Measurements from ENCODE around the gene ATL2. TPM values are rescaled to one million over a fixed set of nuclear protein-coding genes. Genes with fewer than 3 reads are reported as not detected.

ATL2 gene
- total RNA-seq, 1 donor from 2014 or later: 45.8 TPM

DNA sequence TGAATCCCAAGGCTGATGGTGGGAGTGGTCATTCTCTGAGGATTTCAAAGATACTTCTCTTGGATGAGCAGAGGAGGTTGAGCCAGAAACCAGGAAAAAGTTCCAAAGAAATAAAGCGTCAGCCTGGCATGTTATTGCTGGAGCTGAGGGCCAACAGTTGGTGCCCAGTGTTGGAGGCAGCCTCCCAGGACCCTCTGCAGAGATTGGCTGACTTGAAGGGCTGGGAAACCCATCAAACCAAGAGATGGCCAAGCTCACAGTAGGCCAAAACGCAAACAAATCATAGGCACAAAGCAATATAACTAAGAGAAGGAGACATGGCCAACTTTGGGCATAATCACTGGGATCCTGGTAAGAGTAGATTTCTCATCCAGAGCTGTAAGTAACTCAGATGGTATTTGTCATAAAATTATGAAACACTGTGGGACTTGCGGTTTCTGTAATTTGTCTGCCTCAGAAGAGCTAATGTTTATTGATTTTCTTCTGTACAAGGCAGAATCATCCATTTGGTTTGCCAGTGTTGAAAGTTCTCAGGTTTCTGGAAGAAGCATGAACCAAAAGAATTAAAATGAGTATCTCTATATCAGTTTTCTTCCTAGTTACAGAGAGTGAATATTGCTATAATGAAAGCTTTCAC lies 108.3 kb downstream of the ATL2 start:
- DNase-seq (ENCODE audit: extremely low spot score, unreplicated experiment): no peak
- Mint-ChIP-seq H3K27me3 (ENCODE audit: unreplicated experiment) (no peaks in the 10 kb centered on the region), H3K4me3 (ENCODE audit: unreplicated experiment) (no peak overlapping the region), H3K9me3 (ENCODE audit: unreplicated experiment) (no peaks in the 10 kb centered on the region), H3K4me1 (ENCODE audit: unreplicated experiment) (peaks cover 10% of the 10 kb centered on the region), H3K36me3 (ENCODE audit: unreplicated experiment) (peaks cover 1% of the 10 kb centered on the region), H3K27ac (ENCODE audit: unreplicated experiment) (no peak overlapping the region)
- TF ChIP-seq, protein P1, sequence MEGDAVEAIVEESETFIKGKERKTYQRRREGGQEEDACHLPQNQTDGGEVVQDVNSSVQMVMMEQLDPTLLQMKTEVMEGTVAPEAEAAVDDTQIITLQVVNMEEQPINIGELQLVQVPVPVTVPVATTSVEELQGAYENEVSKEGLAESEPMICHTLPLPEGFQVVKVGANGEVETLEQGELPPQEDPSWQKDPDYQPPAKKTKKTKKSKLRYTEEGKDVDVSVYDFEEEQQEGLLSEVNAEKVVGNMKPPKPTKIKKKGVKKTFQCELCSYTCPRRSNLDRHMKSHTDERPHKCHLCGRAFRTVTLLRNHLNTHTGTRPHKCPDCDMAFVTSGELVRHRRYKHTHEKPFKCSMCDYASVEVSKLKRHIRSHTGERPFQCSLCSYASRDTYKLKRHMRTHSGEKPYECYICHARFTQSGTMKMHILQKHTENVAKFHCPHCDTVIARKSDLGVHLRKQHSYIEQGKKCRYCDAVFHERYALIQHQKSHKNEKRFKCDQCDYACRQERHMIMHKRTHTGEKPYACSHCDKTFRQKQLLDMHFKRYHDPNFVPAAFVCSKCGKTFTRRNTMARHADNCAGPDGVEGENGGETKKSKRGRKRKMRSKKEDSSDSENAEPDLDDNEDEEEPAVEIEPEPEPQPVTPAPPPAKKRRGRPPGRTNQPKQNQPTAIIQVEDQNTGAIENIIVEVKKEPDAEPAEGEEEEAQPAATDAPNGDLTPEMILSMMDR (IDR thresholded peaks at IDR 0.05): no peak

DNA sequence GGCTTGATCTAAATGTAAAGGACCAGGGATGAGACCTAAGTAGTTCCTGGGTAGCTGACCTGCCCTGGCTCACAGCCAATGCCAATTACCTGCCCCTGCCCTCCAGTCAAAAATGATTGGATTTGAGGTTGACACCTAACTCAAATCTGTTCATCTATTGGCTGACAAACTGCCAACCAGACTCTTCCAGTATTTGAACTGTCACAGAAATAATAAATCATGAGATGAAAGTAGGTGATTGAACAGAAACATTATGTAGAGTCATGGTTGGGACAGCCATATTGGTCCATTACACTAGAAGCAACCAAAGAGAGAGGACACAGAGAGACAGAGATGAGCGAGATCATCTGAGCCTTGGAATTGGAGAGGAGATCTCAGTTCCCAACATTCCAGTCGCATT lies 109.1 kb downstream of the ATL2 start:
- Mint-ChIP-seq H3K9me3 (ENCODE audit: unreplicated experiment) (no peaks in the 10 kb centered on the region), H3K27me3 (ENCODE audit: unreplicated experiment) (no peaks in the 10 kb centered on the region)

DNA sequence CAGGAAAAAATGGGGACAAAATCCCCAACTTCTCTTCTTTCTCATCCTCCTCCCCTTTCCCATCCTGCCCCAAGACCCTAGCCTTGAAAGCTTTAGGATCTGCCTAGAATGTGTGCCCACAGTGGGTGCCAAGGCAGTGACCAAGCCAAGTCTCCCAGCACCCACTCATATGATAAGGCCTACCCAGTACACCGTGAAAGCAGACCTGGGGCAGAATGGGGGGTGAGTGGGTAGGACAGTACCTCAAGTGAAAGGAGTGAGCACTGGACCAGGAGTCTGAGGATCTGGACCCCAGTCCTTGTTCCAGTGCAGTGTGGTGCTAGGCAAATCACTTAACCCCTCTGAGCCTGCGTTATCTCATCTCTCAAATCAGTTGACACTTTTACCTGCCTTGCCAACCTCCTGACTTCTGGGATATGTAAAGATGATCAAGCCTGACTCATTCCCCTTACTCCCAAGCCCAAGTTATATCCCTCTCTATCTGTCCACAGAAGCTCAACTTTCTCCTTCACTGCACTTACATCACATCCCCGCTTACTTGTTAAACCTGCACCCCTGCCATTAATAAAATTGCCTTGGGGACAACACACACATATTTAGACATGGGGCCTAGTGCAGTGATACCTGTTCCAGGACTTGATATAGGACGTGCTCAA lies 109.7 kb downstream of the ATL2 start:
- no peak for DNase-seq (ENCODE audit: extremely low spot score, unreplicated experiment)
- TF ChIP-seq, protein P1 (IDR thresholded peaks at IDR 0.05): no peak
- Mint-ChIP-seq H3K4me1 (ENCODE audit: unreplicated experiment) (peaks cover 7% of the 10 kb centered on the region), H3K27ac (ENCODE audit: unreplicated experiment) (no peak overlapping the region), H3K9me3 (ENCODE audit: unreplicated experiment) (no peaks in the 10 kb centered on the region), H3K36me3 (ENCODE audit: unreplicated experiment) (peaks cover 4% of the 10 kb centered on the region), H3K27me3 (ENCODE audit: unreplicated experiment) (no peaks in the 10 kb centered on the region), H3K4me3 (ENCODE audit: unreplicated experiment) (no peak overlapping the region)

More for the DNA sequence above, 109.1 kb downstream of the ATL2 start:
- peaks cover 4% of the 10 kb centered on the region for H3K36me3 Mint-ChIP-seq (ENCODE audit: unreplicated experiment)
- TF ChIP-seq, protein P1 (IDR thresholded peaks at IDR 0.05): no peak
- no peak for DNase-seq (ENCODE audit: extremely low spot score, unreplicated experiment)
- no peak overlapping the region for H3K27ac Mint-ChIP-seq (ENCODE audit: unreplicated experiment)
- no peak overlapping the region for H3K4me3 Mint-ChIP-seq (ENCODE audit: unreplicated experiment)
- H3K4me1 Mint-ChIP-seq (ENCODE audit: unreplicated experiment): peaks cover 7% of the 10 kb centered on the region

DNA sequence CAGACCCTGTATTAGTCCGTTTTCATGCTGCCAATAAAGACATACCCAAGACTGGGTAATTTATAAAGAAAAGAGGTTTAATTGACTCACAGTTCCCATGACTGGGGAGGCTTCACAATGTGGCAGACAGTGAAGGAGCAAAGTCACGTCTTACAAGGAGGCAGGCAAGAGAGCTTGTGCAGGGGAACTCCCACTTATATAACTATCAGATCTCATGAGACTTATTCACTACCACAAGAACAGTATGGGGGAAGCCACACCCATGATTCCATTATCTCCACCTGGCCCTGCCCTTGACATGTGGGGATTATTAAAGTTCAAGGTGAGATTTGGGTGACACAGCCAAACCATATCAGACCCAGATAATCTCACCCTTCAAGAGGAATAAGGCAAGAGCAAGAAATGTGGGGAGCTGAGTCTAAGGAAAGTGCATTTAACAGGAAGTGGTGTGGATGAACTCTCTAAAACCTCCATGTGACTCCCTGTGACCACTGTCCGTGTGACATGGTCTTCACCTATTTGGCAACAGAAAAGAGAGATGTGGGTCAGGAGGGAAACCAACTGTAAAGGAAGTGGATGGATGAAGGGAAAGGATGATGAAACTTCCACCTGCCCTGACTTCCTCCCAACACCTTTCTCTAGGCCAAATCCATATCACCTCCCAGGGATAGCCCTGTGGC lies 110.6 kb downstream of the ATL2 start:
- TF ChIP-seq, protein P1 (IDR thresholded peaks at IDR 0.05): no peak
- Mint-ChIP-seq H3K27me3 (ENCODE audit: unreplicated experiment) (no peaks in the 10 kb centered on the region), H3K9me3 (ENCODE audit: unreplicated experiment) (no peaks in the 10 kb centered on the region), H3K36me3 (ENCODE audit: unreplicated experiment) (peaks cover 4% of the 10 kb centered on the region), H3K4me1 (ENCODE audit: unreplicated experiment) (peaks cover 8% of the 10 kb centered on the region), H3K4me3 (ENCODE audit: unreplicated experiment) (no peak overlapping the region), H3K27ac (ENCODE audit: unreplicated experiment) (no peak overlapping the region)
- no peak for DNase-seq (ENCODE audit: extremely low spot score, unreplicated experiment)

DNA sequence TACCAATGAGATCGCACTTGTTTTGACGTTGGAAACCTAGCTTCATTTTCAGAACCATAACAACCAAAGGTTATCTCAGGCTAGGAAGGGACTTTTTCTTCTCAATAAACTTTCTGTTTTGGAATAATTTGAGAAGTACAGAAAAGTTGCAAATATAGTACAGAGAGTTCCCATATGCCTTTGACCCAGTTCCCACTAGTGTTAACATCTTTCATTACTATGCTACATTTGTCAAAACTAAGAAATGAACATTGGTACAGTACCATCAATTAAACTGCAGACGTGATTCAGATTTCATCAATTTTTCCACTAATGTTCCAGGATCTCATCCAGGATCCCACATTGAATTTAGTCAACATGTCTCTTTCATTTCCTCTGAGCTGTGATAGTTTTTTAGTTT lies 111.6 kb downstream of the ATL2 start:
- DNase-seq (ENCODE audit: extremely low spot score, unreplicated experiment): no peak
- Mint-ChIP-seq H3K9me3 (ENCODE audit: unreplicated experiment) (no peaks in the 10 kb centered on the region), H3K27ac (ENCODE audit: unreplicated experiment) (no peak overlapping the region), H3K4me1 (ENCODE audit: unreplicated experiment) (peaks cover 8% of the 10 kb centered on the region), H3K36me3 (ENCODE audit: unreplicated experiment) (peaks cover 4% of the 10 kb centered on the region), H3K27me3 (ENCODE audit: unreplicated experiment) (no peaks in the 10 kb centered on the region), H3K4me3 (ENCODE audit: unreplicated experiment) (no peak overlapping the region)
- TF ChIP-seq, protein P1 (IDR thresholded peaks at IDR 0.05): no peak

All from osteocyte (in vitro differentiated cells).